GM06990 (cell line): Measurements from ENCODE around the gene SLC9A9.

Source experiments
- DNase-seq: peaks from one replicate; pipeline ENCODE4 v3.0.0-alpha.2; 2011; ENCODE audit not compliant: insufficient read length; ENCODE audit errors: extremely low read depth
- H3K27me3 ChIP-seq: replicated peaks from 2 replicates; pipeline ENCODE4 v1.6.0; 2011; ENCODE audit warnings: low read length; ENCODE audit not compliant: control insufficient read depth, insufficient read depth
- H3K36me3 ChIP-seq: 2 replicates; pipeline ENCODE4 v1.5.1; 2011; ENCODE audit warnings: low read length; ENCODE audit not compliant: control insufficient read depth, insufficient read depth
- H3K4me3 ChIP-seq: replicated peaks from 2 replicates; pipeline ENCODE4 v1.5.1; 2011; ENCODE audit warnings: low read depth, mild to moderate bottlenecking, control low read depth, low read length
- CTCF ChIP-seq: IDR thresholded peaks from 2 replicates; pipeline ENCODE4 v1.5.1; 2011; ENCODE audit warnings: low read length, control low read depth, mild to moderate bottlenecking, inconsistent platforms; ENCODE audit not compliant: insufficient read depth, poor library complexity, severe bottlenecking

The SLC9A9 gene

GRCh38 chr3:143685491-143685890 lies 162.8 kb downstream of the SLC9A9 start:
- no peak for DNase-seq
- TF ChIP-seq CTCF, result no peak

GRCh38 chr3:143677430-143677829 lies 170.8 kb downstream of the SLC9A9 start:
- no peak for TF ChIP-seq CTCF
- Histone ChIP-seq H3K4me3 (no peak overlapping the region), H3K27me3 (no peaks in the 10 kb centered on the region), H3K36me3 (no peaks in the 10 kb centered on the region)
- no peak for DNase-seq

More at GRCh38 chr3:143685491-143685890, 162.8 kb downstream of the SLC9A9 start:
- H3K27me3 ChIP-seq, result no peaks in the 10 kb centered on the region
- H3K36me3 ChIP-seq, result no peaks in the 10 kb centered on the region
- no peak overlapping the region for H3K4me3 ChIP-seq

GRCh38 chr3:143676747-143677146 lies 171.5 kb downstream of the SLC9A9 start:
- no peaks in the 10 kb centered on the region for H3K36me3 ChIP-seq
- no peak for TF ChIP-seq CTCF
- H3K27me3 ChIP-seq, result no peaks in the 10 kb centered on the region
- no peak overlapping the region for H3K4me3 ChIP-seq
- DNase-seq, result no peak

- Histone ChIP-seq H3K4me3 (no peak overlapping the region), H3K27me3 (no peaks in the 10 kb centered on the region), H3K36me3 (no peaks in the 10 kb centered on the region)
- no peak for TF ChIP-seq CTCF
- no peak for DNase-seq
These were observed 172.2 kb downstream of the SLC9A9 start for GRCh38 chr3:143676021-143676420.

- Histone ChIP-seq H3K4me3 (no peak overlapping the region), H3K27me3 (no peaks in the 10 kb centered on the region), H3K36me3 (no peaks in the 10 kb centered on the region)
- DNase-seq, result peak; percentile 73
- peak; percentile 93 for TF ChIP-seq CTCF
These were observed 173.9 kb downstream of the SLC9A9 start for GRCh38 chr3:143674100-143674968.
